T-helper 2 cell (primary cell): ENCODE data around the gene MYO15A.

ENCODE experiments used
- DNase-seq, 5 experiments: peaks; one replicate each; pipeline versions ENCODE4 v3.0.0 to v3.0.0-alpha.2; 2012 to 2022

The MYO15A gene

GRCh38 chr17:18129041-18129502 lies 20.5 kb downstream of the MYO15A start:
- no peak for DNase-seq

GRCh38 chr17:18132711-18133110 lies 24.2 kb downstream of the MYO15A start:
- DNase-seq = no peak

- DNase-seq = no peak
Measured at GRCh38 chr17:18136357-18136756, 27.8 kb downstream of the MYO15A start.

- DNase-seq = no peak
Measured at GRCh38 chr17:18138065-18138749, 29.7 kb downstream of the MYO15A start.

GRCh38 chr17:18139092-18139491 lies 30.5 kb downstream of the MYO15A start:
- DNase-seq = no peak

- no peak for DNase-seq
Measured at GRCh38 chr17:18139498-18139897, 30.9 kb downstream of the MYO15A start.

- DNase-seq = no peak
Measured at GRCh38 chr17:18139949-18140348, 31.4 kb downstream of the MYO15A start.

- DNase-seq = no peak
Measured at GRCh38 chr17:18140648-18141047, 32.1 kb downstream of the MYO15A start.

- DNase-seq = peak in 2 of 5 experiments; percentile 26 to 63
Measured at GRCh38 chr17:18141210-18141803, 32.8 kb downstream of the MYO15A start.

GRCh38 chr17:18142417-18142816 lies 33.9 kb downstream of the MYO15A start:
- no peak for DNase-seq

GRCh38 chr17:18143044-18143936 lies 34.7 kb downstream of the MYO15A start:
- DNase-seq = peak in 1 of 5 experiments; percentile 16

GRCh38 chr17:18144261-18144660 lies 35.7 kb downstream of the MYO15A start:
- no peak for DNase-seq

GRCh38 chr17:18144855-18145254 lies 36.3 kb downstream of the MYO15A start:
- DNase-seq = no peak

- no peak for DNase-seq
Measured at GRCh38 chr17:18145811-18146210, 37.3 kb downstream of the MYO15A start.

- DNase-seq = no peak
Measured at GRCh38 chr17:18146259-18146658, 37.7 kb downstream of the MYO15A start.

GRCh38 chr17:18146980-18147379 lies 38.4 kb downstream of the MYO15A start:
- no peak for DNase-seq

- DNase-seq = no peak
Measured at GRCh38 chr17:18148586-18148985, 40.0 kb downstream of the MYO15A start.

- DNase-seq = no peak
Measured at GRCh38 chr17:18151290-18151689, 42.7 kb downstream of the MYO15A start.

- DNase-seq = no peak
Measured at GRCh38 chr17:18155179-18155578, 46.6 kb downstream of the MYO15A start.

GRCh38 chr17:18156171-18156975 lies 47.8 kb downstream of the MYO15A start:
- DNase-seq = no peak

- DNase-seq = no peak
Measured at GRCh38 chr17:18156976-18157280, 48.4 kb downstream of the MYO15A start.

GRCh38 chr17:18157354-18157985 lies 48.9 kb downstream of the MYO15A start:
- DNase-seq = no peak
